ENCODE data around the gene MAP7D2. TPM values are rescaled to one million over a fixed set of nuclear protein-coding genes. Genes with fewer than 3 reads are reported as not detected.

The MAP7D2 gene
- polyA plus RNA-seq, 1 donor from 2014 or later: 0.23 TPM

Other genes starting within 250 kb of the MAP7D2 start
- 93.1 TPM for gene SH3KBP1, start 229.3 kb downstream of the MAP7D2 start, polyA plus RNA-seq
- gene BCLAF3, start 125.8 kb downstream of the MAP7D2 start, polyA plus RNA-seq: 2.9 TPM
- gene EIF1AX, start 24.9 kb upstream of the MAP7D2 start, polyA plus RNA-seq: 89.0 TPM
- gene RPS6KA3, start 150.0 kb upstream of the MAP7D2 start, polyA plus RNA-seq: 7.2 TPM